HG02763 (cell line): ENCODE data around the gene SLPI.

ENCODE experiments used
- ATAC-seq: cut with Tn5 transposase; IDR thresholded peaks from one replicate; pipeline ENCODE4 v1.9.1; 2021; ENCODE audit warnings: mild to moderate bottlenecking, moderate library complexity; ENCODE audit not compliant: unreplicated experiment

The SLPI gene

DNA sequence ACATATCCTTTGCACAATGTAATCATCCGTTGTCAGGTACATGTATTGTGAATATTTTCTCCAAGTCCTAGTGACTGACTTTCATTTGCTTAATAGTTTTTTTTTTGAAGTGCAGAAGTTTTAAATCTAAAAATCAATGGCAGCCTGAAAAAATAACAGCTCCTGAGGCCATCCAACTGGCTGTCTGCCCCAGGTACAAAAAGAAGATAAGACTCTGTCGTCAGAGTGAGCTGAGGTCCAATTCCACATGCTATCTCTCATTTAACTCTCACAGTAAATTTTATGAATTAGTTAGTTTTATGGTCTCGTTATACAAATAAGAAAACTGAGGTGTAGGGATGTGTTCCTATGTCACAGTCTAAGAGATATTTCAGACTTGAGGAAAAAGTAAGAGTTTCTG, 21.0 kb upstream of the SLPI start:
- no peak for ATAC-seq

DNA sequence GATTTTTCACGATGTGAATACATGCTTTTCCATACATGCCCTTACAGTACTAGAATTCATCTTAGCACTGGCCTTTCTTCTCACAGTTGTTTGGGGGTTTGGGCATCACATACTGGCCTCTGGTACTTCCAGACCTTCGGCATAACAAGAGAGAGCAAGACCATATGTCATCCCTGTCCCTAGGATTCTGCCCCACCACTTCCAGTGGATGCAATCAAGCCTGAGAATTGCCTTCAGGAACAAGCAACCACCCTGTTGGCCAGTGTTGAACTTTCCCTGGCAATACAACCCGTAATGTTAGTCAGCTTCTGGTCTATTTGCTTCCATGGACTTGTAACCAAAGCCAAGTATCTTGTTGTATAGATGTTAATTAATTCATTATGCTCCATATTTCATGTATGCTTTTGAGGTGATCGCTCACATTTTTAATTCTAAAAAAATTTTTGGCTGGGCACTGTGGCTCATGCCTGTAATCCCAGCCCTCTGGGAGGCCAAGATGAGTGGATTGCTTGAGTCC, 15.4 kb upstream of the SLPI start:
- ATAC-seq = no peak

DNA sequence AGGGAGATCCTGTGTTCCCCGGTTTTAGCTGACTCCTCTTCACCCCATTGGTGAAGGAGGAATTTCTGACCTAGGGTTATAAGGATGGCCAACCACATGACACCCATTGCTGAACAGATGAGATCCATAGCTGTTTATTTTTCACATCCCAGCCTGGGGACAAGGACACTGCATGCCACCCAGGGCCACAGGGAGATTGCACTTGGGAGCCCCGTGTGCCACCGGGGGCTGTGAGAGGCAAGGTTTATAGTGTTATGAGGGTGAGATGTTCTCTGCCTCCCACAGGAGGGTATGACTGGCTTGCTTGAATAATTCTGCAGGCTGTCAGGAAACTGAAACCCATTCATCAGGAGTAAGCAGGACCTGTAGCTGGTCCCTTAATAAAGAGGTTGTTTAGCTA, 14.7 kb upstream of the SLPI start:
- no peak for ATAC-seq

DNA sequence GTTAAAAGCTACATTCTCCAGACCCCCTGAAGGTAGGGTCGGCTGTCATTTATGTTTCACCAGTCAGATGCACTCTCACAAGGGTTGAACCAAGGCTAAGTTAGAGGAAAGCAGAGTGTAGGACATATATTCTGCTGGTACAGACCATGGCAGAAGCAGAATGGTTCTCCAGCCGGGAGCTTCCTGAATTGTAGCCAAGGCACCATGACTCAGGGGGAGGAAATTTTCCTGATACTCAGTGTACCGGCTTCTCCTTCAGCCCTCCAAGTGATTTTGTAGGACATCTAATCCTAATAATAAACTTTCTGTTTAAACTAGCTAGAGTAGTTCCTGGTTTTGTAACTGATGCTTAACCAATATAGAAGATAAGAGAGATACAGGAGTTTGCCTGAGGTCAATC, 14.2 kb upstream of the SLPI start:
- no peak for ATAC-seq

DNA sequence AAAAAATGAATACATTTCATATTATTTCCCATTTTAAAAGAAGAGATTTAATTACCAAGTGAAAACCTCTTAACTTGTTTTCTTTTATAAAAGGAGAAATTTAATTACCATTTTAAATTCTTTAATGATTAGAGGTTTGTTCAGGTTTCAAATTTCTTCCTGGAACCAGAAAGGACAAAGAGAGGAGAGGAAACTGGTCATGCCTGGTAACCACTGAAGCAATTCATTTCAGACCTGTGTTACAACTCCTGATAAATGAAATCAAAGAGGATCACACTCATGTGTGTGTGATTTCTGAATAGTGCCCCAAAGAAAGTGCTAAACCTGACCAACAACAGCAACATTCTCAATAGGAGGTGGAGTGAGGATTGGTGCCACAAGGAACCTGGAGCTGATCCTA, 12.6 kb upstream of the SLPI start:
- no peak for ATAC-seq

DNA sequence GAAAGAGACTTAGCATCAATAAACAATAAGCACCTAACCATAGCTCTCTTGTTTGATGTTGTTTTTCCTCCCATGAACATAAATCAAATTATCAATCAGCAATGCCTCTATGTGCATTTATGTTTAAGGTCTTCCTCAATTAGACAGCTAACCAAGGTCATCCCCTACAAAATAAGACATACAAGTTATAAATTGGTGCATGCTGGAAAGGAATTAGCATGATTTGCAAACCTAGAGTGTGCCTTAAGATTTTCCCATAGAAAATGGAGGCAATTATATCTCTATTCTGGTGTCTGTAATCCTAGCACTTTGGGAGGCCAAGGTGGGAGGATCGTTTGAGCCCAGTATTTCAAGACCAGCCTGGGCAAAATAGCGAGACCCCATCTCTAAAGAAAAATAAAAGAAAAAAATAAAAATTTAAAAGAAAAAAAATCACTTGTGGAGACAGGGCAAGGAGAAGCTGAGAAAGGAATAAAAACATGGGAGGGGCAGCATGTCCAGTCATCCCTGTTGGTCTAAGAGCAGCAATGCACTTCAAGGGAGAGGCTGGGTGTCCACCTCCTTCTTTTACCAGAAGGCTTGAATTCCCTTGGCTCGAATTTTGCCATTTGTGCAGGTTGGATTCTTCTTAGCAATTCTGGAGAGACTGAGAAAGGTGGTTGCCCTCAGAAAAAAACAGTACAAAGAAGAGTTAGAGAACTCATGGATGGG, 9.3 kb upstream of the SLPI start:
- ATAC-seq = no peak

- ATAC-seq = no peak
Measured at GRCh38 chr20:45258664-45259063, 4.3 kb upstream of the SLPI start.

DNA sequence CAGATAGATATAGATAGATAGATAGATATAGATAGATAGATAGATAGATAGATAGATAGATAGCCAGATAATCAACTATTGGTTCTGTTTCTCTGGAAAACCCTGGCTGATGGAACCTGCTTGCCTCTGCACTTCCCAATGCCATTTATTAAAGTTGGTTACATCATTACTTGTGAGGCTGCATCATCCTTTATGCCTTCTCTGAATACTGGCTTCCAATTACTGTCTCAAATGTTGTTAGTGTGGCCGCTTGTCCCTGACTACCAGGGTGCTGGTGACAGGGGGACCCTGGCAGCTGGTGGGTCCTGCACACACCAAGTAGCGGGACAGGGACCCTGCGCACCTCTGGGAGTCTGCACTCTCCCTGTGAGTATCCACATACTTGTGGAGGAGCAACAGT, 3.9 kb upstream of the SLPI start:
- ATAC-seq = no peak

DNA sequence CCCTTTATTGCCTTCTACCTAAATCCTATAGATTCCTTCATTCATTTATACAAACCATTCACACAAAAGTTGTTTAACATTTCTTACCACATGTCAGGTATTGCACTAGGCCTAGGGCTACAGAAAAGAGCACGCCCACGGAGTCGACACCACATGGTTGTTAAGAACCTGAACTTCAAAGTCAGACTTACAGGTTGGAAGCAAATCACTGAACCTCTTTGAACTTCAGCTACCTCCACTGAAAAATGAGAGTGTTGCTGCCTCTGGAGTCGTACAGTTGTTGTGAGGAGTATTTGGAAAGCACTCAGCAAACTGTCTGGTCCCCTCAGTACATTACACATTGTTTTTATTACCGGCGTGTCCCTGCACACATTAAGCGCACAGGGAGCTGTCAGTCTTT, 3.3 kb upstream of the SLPI start:
- no peak for ATAC-seq

- ATAC-seq = no peak
Measured at GRCh38 chr20:45257161-45257560, 2.8 kb upstream of the SLPI start.

DNA sequence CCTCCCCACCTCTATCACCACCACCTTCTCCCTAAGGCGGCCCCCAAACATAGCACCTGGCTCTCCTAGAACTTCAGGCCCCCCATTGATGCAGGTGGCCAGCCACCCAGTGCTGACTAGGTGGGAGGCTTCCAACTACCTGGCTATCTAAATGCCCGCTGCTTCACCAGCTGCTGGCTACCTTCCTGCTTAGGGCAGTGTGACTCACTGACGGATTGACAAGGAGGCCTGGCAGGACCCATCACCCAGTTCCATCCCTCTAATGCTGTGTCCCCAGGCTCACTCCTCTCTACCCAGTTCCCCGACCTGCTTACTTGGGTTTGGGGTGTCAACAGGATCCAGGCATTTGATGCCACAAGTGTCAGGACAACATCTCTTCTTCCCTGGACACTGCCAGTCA, 1.1 kb downstream of the SLPI start:
- ATAC-seq = no peak

- no peak for ATAC-seq
Measured at GRCh38 chr20:45251884-45252560, 2.3 kb downstream of the SLPI start.

GRCh38 chr20:45248609-45249008, 5.8 kb downstream of the SLPI start:
- no peak for ATAC-seq

DNA sequence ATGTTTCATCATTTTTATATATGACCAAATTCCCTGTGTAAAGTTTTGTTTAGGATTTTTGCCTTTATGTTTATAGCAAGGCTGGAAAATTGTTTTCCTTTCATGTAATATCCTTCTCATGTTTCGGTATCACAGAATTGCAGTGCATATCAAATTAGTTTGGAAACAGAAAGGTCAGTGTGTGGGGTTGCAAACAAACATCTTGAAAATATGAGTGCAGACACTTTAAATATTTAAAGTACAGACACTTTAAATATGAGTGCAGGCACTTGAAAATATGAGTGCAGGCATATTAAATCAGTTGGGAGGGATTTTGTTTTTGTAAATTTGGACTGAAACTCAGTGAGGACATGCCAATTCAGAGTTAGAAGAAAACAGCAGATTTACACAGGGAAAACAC, 6.5 kb downstream of the SLPI start:
- no peak for ATAC-seq

- ATAC-seq = no peak
Measured at GRCh38 chr20:45246109-45246508, 8.3 kb downstream of the SLPI start.

DNA sequence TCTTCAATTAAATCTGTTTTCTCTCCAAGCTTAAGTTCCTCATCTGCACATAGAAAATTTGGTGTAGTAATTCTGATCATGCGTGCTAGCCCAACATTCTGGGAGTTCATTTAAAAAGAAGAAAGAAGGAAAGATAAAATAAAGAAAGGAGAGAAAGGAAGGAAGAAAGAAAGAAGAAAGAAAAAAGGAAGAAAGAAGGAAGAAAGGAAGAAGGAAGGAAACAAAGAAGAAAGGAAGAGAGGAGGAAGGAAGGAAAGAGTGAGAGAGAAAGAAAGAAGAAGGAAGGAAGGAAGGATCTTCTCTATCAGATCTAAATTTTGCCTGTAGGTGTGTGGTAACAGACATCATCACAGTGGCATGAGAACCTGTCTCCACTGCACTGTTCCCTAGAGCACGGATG, 16.2 kb downstream of the SLPI start:
- no peak for ATAC-seq

- no peak for ATAC-seq
Measured at GRCh38 chr20:45235995-45236394, 18.4 kb downstream of the SLPI start.

GRCh38 chr20:45230631-45231030, 23.7 kb downstream of the SLPI start:
- ATAC-seq = no peak

DNA sequence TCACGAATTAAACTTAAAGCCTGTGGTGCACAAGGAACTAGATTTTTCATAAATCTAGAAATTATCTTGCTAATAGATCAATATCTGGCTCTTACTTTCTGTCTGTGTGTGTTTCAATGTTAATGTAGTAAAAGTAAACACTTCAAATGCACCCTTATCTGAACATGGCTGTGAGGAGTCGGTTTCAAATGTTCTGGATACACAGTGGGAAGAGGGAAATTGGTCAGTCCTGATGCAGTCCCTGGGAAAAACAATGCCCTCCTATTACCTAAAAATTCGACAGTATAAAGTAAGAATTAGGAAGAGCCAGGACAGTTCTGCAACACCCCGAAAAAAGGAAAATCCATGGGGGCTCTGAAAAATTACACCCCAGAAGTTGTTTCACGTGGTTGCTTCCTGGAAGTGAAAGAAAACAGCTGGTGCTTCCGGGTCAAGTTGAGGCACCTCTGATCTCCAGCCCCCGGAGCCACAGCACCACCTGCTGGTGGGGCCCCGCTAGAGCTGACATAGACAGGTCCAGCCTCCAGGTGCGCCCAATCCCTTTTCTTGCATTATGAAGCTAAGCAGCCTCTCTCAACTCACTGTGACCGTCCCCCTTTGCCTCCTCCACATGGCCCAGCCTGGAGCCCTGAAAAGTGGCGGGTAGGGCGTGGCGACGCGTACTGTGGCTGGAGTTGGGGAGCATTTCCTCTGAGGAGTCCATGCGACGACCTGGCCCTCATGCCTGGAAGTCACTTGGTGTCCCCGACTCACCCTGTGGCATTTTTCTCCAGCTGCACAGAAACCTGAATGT, 24.9 kb downstream of the SLPI start:
- no peak for ATAC-seq

- ATAC-seq = no peak
Measured at GRCh38 chr20:45226287-45226686, 28.1 kb downstream of the SLPI start.

DNA sequence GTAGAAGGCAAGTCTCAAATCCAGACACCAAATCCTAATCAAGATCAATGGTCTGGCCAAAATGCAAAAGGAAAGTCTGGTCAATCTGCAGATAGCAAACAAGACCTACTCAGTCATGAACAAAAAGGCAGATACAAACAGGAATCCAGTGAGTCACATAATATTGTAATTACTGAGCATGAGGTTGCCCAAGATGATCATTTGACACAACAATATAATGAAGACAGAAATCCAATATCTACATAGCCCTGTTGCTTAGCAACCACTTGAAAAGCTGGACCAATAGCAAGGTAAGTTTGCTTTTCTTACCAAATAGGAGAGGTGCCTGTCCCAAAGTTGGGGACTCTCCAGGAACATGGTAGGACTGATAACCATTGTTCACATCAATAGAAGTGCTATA, 31.2 kb downstream of the SLPI start:
- ATAC-seq = no peak

DNA sequence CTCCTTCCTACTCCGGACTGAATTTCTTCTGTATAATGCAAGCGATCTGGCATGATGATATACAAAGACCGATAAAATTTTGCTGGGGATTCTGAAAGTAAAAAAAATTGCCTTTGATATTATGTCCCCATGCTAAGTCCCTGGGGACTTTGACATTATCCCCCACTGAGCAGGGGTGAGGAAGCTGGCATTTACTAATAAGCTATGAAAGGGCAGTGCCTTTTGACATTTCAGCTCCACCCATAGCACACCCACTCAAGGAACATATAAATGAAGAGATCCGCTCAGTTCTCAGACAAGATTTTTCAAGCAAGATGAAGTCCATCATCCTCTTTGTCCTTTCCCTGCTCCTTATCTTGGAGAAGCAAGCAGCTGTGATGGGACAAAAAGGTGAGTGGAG, 33.3 kb downstream of the SLPI start, which contains the start of gene SEMG2:
SEMG2 (plus strand) TSS at position 298 of the 400 bp plus-strand sequence; CDS start at position 315, 17 bp downstream.
- ATAC-seq = no peak
